OCI-LY1 (cell line): ENCODE results near the gene TRAPPC3.
A peak's percentile ranks its signal among the peaks of the same experiment; 100 is the strongest.

Experiments
- H2AFZ ChIP-seq: fragments of 200-600 bp; sonication (generic), shearing (Covaris generic); 2 replicates; pipeline ENCODE4 v1.6.0; 2014; ENCODE audit warnings: antibody characterized with exemption, mild to moderate bottlenecking, low read length
- H3F3A ChIP-seq: fragments of 200-600 bp; sonication (generic), shearing (Covaris generic); 2 replicates; pipeline ENCODE4 v1.6.0; 2014; ENCODE audit warnings: mild to moderate bottlenecking, antibody characterized with exemption, low read length, moderate library complexity; ENCODE audit not compliant: insufficient read depth
- H3K27ac ChIP-seq: fragments of 200-600 bp; sonication (generic); 2 replicates; pipeline ENCODE4 v1.5.1; 2014; ENCODE audit warnings: low read length, mixed run types, mild to moderate bottlenecking, low read depth; ENCODE audit not compliant: poor library complexity, severe bottlenecking
- H3K27me3 ChIP-seq: fragments of 200-600 bp; sonication (generic); 2 replicates; pipeline ENCODE4 v1.6.0; 2014; ENCODE audit warnings: antibody characterized with exemption, mild to moderate bottlenecking, low read length, moderate library complexity; ENCODE audit not compliant: insufficient read depth
- H3K36me3 ChIP-seq: fragments of 200-600 bp; sonication (generic); 2 replicates; pipeline ENCODE4 v1.6.1; 2014; ENCODE audit warnings: mild to moderate bottlenecking, antibody characterized with exemption, low read length, moderate library complexity, mixed read lengths; ENCODE audit not compliant: insufficient read depth
- H3K4me1 ChIP-seq: fragments of 200-600 bp; sonication (generic); 2 replicates; pipeline ENCODE4 v1.5.1; 2014; ENCODE audit warnings: mild to moderate bottlenecking, low read length, moderate library complexity; ENCODE audit not compliant: insufficient read depth, severe bottlenecking
- H3K4me2 ChIP-seq: fragments of 200-600 bp; sonication (generic), shearing (Covaris generic); 2 replicates; pipeline ENCODE4 v1.6.1; 2014; ENCODE audit warnings: low read length
- H3K4me3 ChIP-seq: fragments of 200-600 bp; sonication (generic); 2 replicates; pipeline ENCODE4 v1.5.1; 2014; ENCODE audit warnings: low read length, low read depth, mild to moderate bottlenecking, mixed read lengths; ENCODE audit not compliant: poor library complexity, severe bottlenecking
- H3K79me2 ChIP-seq: fragments of 200-600 bp; shearing (Covaris generic); 2 replicates; pipeline ENCODE4 v1.6.1; 2016; ENCODE audit warnings: mixed run types, low read length, mixed read lengths; ENCODE audit not compliant: insufficient read depth
- H3K9ac ChIP-seq: fragments of 200-600 bp; sonication (generic), shearing (Covaris generic); 2 replicates; pipeline ENCODE4 v1.6.1; 2014; ENCODE audit warnings: mild to moderate bottlenecking, low read length, mixed read lengths
- H3K9me2 ChIP-seq: fragments of 200-600 bp; sonication (generic), shearing (Covaris generic); 2 replicates; pipeline ENCODE4 v1.6.1; 2014; ENCODE audit warnings: low read depth, mild to moderate bottlenecking, low read length, mixed read lengths
- H3K9me3 ChIP-seq: fragments of 200-600 bp; shearing (Covaris generic); 2 replicates; pipeline ENCODE4 v1.6.1; 2014; ENCODE audit warnings: low read length, mixed read lengths
- H4K20me1 ChIP-seq: fragments of 200-600 bp; sonication (generic), shearing (Covaris generic); 2 replicates; pipeline ENCODE4 v1.6.0; 2016; ENCODE audit warnings: mild to moderate bottlenecking, low read length; ENCODE audit not compliant: insufficient read depth
- EZH2 ChIP-seq: fragments of 200-600 bp; sonication (generic), shearing (Covaris generic); IDR thresholded peaks from 2 replicates; pipeline ENCODE4 v1.8.0; 2017; ENCODE audit warnings: borderline replicate concordance, mixed run types, mild to moderate bottlenecking, antibody characterized with exemption, low read length, moderate library complexity, mixed read lengths
- TF ChIP-seq, protein P1 (sequence below): fragments of 200-600 bp; sonication (generic), shearing (Covaris generic); IDR thresholded peaks from 2 replicates; pipeline ENCODE4 v1.5.1; 2017; ENCODE audit warnings: mild to moderate bottlenecking, antibody characterized with exemption, low read length, moderate library complexity, mixed read lengths

TRAPPC3 gene

DNA sequence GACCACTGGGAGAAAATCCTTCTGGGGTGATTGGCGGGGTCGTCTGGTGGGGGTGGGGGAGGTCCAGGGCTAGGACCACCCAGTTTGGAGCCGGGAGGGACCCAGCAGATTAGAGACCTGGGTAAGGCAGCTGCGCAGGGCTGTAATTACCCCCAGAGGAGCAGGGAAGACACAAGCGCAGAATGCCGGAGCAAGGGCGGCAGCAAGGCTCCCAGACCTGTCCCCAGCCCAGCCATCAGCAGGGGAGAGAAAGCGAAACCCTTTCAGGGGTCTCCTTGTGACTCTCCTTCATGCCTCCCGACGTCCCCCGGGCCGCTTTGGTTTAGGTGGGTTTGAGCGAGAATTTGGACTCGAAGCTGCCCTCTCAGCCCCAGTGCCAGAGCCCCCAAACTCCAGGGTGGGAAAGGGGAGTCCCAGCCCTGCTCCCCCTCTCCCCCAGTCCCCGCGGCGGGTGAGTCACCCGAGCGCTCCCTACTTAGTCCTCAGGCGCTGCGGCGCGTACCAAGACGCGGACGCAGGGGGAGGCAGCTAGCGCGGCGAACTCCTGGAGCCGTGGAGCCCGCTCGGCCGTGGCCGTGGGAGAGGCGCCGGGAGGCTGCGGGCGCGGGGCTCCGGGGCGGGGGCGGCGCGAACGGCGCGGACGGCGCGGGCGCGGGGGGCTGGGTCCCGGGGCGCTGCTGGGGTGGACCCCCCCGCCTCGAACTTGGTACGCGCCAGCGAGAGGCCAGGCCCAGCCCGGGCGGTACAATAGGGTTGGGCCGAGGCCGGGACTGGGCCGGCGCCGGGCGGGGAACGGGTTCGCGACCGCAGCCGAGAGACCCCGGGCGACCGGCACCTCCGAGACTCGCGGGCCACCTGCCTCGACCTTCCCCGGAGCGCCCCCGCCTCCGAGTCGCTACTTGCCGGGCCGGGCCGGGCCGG lies 6.4 kb upstream of the TRAPPC3 start, which contains the start of gene MAP7D1:
Gene MAP7D1 (plus strand): TSS at position 753 of the 921 bp plus-strand sequence. CDS start 258 bp downstream, outside the sequence.
- peaks cover 33% of the 10 kb centered on the region for H3K79me2 ChIP-seq
- no peaks in the 10 kb centered on the region for H3K9me3 ChIP-seq
- H4K20me1 ChIP-seq, result no peaks in the 10 kb centered on the region
- H3K4me1 ChIP-seq, result peaks cover 59% of the 10 kb centered on the region
- no peaks in the 10 kb centered on the region for H3K27me3 ChIP-seq
- H3K4me2 ChIP-seq, result peak within 1 kb of the TSS; percentile 87
- TF ChIP-seq, protein P1, sequence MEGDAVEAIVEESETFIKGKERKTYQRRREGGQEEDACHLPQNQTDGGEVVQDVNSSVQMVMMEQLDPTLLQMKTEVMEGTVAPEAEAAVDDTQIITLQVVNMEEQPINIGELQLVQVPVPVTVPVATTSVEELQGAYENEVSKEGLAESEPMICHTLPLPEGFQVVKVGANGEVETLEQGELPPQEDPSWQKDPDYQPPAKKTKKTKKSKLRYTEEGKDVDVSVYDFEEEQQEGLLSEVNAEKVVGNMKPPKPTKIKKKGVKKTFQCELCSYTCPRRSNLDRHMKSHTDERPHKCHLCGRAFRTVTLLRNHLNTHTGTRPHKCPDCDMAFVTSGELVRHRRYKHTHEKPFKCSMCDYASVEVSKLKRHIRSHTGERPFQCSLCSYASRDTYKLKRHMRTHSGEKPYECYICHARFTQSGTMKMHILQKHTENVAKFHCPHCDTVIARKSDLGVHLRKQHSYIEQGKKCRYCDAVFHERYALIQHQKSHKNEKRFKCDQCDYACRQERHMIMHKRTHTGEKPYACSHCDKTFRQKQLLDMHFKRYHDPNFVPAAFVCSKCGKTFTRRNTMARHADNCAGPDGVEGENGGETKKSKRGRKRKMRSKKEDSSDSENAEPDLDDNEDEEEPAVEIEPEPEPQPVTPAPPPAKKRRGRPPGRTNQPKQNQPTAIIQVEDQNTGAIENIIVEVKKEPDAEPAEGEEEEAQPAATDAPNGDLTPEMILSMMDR, result no peak
- TF ChIP-seq EZH2, result no peak
- H3K27ac ChIP-seq, result peak within 1 kb of the TSS; percentile 71
- H3K9ac ChIP-seq, result peak within 1 kb of the TSS; percentile 98
- H3K9me2 ChIP-seq, result no peaks in the 10 kb centered on the region
- H2AFZ ChIP-seq, result no peak within 1 kb of the TSS
- H3F3A ChIP-seq, result no peaks in the 10 kb centered on the region
- peak within 1 kb of the TSS; percentile 72 for H3K4me3 ChIP-seq
- H3K36me3 ChIP-seq, result no peaks in the 10 kb centered on the region

DNA sequence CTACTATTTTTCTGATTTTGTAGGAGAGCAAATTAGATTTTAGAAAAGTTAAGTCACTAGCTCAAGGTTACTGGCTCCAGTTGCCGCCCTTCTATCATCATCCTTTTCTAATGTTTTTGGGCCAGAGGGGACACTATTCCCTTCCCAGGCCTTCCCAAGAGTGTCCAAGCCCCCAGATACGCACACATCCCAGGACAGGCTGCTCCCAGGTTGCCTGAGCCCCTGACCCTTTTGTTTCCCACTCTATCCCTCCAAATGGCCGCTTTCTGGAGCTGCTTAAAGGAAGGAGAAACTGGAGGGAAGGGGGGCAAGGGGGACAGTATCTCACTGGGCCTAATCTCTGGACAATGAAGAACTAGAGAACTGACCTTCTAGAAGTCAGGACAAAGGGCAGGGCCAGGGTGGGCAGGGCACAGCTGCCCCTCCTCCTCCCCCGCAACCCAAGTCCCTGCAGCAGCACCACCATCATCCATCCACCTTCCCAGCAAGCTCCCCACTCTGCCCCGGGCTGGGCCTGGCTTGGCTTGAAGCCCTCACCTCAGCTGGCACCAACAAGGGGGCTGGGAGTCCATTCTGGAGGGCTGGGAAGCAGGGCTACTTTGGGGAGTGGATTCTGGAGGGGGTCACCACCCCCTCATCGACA lies 5.6 kb upstream of the TRAPPC3 start:
- peaks cover 59% of the 10 kb centered on the region for H3K4me1 ChIP-seq
- peak overlapping the region; percentile 60 for H3K27ac ChIP-seq
- no peak for TF ChIP-seq EZH2
- TF ChIP-seq, protein P1, result no peak
- H3K4me3 ChIP-seq, result peak overlapping the region; percentile 72
- H3K27me3 ChIP-seq, result no peaks in the 10 kb centered on the region
- H3K4me2 ChIP-seq, result peak overlapping the region; percentile 87
- no peaks in the 10 kb centered on the region for H3F3A ChIP-seq
- peaks cover 27% of the 10 kb centered on the region for H3K79me2 ChIP-seq
- H3K36me3 ChIP-seq, result no peaks in the 10 kb centered on the region
- no peak overlapping the region for H2AFZ ChIP-seq
- H4K20me1 ChIP-seq, result no peaks in the 10 kb centered on the region
- no peaks in the 10 kb centered on the region for H3K9me2 ChIP-seq
- no peaks in the 10 kb centered on the region for H3K9me3 ChIP-seq
- H3K9ac ChIP-seq, result peak overlapping the region; percentile 80

DNA sequence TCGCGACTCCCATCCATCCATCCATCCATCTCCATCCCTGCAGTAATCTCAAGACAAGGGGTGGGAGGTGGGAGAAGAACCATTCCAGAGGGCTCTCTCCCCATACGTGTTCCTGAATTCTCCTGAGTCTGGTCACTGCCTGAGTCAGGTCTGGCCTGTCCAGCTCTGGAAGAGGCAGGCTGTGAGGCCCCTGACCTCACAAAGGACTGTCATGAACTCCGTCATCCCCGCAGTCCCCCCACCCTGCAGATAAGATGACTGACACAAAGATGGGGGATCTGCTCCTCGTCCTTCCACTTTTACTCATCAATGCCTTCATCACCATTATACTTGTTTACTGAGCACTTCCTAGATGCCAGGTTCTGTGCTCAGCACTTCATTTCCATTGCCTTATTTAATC lies 5.0 kb upstream of the TRAPPC3 start:
- Histone ChIP-seq H3K9me3 (no peaks in the 10 kb centered on the region), H3F3A (no peaks in the 10 kb centered on the region), H3K4me2 (no peak overlapping the region), H4K20me1 (no peaks in the 10 kb centered on the region), H3K9ac (no peak overlapping the region), H3K36me3 (no peaks in the 10 kb centered on the region), H3K4me1 (peaks cover 57% of the 10 kb centered on the region), H2AFZ (no peak overlapping the region), H3K79me2 (peaks cover 21% of the 10 kb centered on the region), H3K27ac (no peak overlapping the region), H3K9me2 (no peaks in the 10 kb centered on the region), H3K27me3 (no peaks in the 10 kb centered on the region), H3K4me3 (no peak overlapping the region)
- TF ChIP-seq, protein P1, result no peak
- no peak for TF ChIP-seq EZH2
